CD14-positive monocyte (primary cell): Measurements from ENCODE around the gene WDR18. TPM values are rescaled to one million over a fixed set of nuclear protein-coding genes. Genes with fewer than 3 reads are reported as not detected.
A peak's percentile ranks its signal among the peaks of the same experiment; 100 is the strongest.

Source experiments
- DNase-seq, 3 donors: peaks; one replicate each; pipeline ENCODE4 v3.0.0-alpha.2; 2011 to 2022
- H2AFZ ChIP-seq: 2 replicates; pipeline ENCODE4 v1.6.0; 2012; ENCODE audit warnings: mild to moderate bottlenecking, low read depth, low read length, inconsistent platforms; ENCODE audit not compliant: insufficient read depth, poor library complexity, severe bottlenecking
- H3K27ac ChIP-seq, 2 donors: 1 replicate in 1 of 2; 2 replicates in 1 of 2; pipeline ENCODE4 v1.5.1; 2012 to 2013; ENCODE audit warnings: low read length in 2 of 2, control low read depth in 1 of 2, inconsistent platforms in 1 of 2, low read depth in 1 of 2, mild to moderate bottlenecking in 1 of 2
- H3K27me3 ChIP-seq, 2 donors: one replicate each; pipeline versions ENCODE4 v1.6.0 to v1.6.1; 2011 to 2013; ENCODE audit warnings: low read length in 2 of 2; ENCODE audit not compliant: control insufficient read depth in 2 of 2, insufficient read depth in 2 of 2
- H3K36me3 ChIP-seq, 2 donors: replicated peaks in 1 of 2; 1 replicate in 1 of 2; 2 replicates in 1 of 2; pipeline versions ENCODE4 v1.5.1 to v1.6.1; 2012 to 2013; ENCODE audit warnings: low read length in 2 of 2, control low read depth in 1 of 2, inconsistent platforms in 1 of 2, mild to moderate bottlenecking in 1 of 2; ENCODE audit not compliant: insufficient read depth in 2 of 2, control insufficient read depth in 1 of 2
- H3K4me1 ChIP-seq, 2 donors: 1 replicate in 1 of 2; 2 replicates in 1 of 2; pipeline versions ENCODE4 v1.5.1 to v1.6.1; 2012 to 2013; ENCODE audit warnings: low read length in 2 of 2, control low read depth in 1 of 2, inconsistent platforms in 1 of 2, mild to moderate bottlenecking in 1 of 2, moderate library complexity in 1 of 2; ENCODE audit not compliant: insufficient read depth in 2 of 2, control insufficient read depth in 1 of 2
- H3K4me2 ChIP-seq: replicated peaks from 2 replicates; pipeline ENCODE3; 2012; ENCODE audit warnings: low read length, moderate library complexity, mild to moderate bottlenecking; ENCODE audit not compliant: poor library complexity, severe bottlenecking; ENCODE audit errors: extremely low read depth
- H3K4me3 ChIP-seq, 3 experiments: fragments of 200-600 bp in 1 of 3; sonication (generic) in 1 of 3; replicated peaks in 1 of 3; 1 replicate in 2 of 3; 2 replicates in 1 of 3; pipeline ENCODE4 v1.5.1; 2011 to 2013; ENCODE audit warnings: low read length in 3 of 3, mild to moderate bottlenecking in 3 of 3, control low read depth in 2 of 3, low read depth in 2 of 3, inconsistent platforms in 1 of 3, moderate library complexity in 1 of 3
- H3K79me2 ChIP-seq: 2 replicates; pipeline ENCODE4 v1.6.0; 2012; ENCODE audit warnings: mild to moderate bottlenecking, control low read depth, inconsistent platforms, low read length, moderate library complexity; ENCODE audit not compliant: insufficient read depth
- H3K9ac ChIP-seq: 2 replicates; pipeline ENCODE4 v1.6.0; 2017; ENCODE audit warnings: low read length, mild to moderate bottlenecking; ENCODE audit not compliant: insufficient read depth, poor library complexity, severe bottlenecking
- H3K9me3 ChIP-seq, 2 donors: replicated peaks in 1 of 2; 1 replicate in 1 of 2; 2 replicates in 1 of 2; pipeline versions ENCODE4 v1.5.1 to v1.6.1; 2012 to 2013; ENCODE audit warnings: low read length in 2 of 2, control low read depth in 1 of 2; ENCODE audit not compliant: control insufficient read depth in 1 of 2, insufficient read depth in 1 of 2
- H4K20me1 ChIP-seq: 2 replicates; pipeline ENCODE4 v1.6.0; 2012; ENCODE audit warnings: mild to moderate bottlenecking, low read length, control low read depth, moderate library complexity; ENCODE audit not compliant: insufficient read depth
- H3K27ac Mint-ChIP-seq, 7 donors: one replicate each; pipeline ENCODE4 v1.8.0; 2020; ENCODE audit warnings: mild to moderate bottlenecking in 7 of 7, mixed read lengths in 7 of 7, moderate library complexity in 6 of 7, inconsistent platforms in 2 of 7
- H3K27me3 Mint-ChIP-seq, 3 donors: one replicate each; pipeline ENCODE4 v1.8.0; 2021 to 2022; ENCODE audit warnings: low read depth in 3 of 3, mild to moderate bottlenecking in 3 of 3, mixed read lengths in 3 of 3, moderate library complexity in 3 of 3, inconsistent platforms in 1 of 3
- H3K36me3 Mint-ChIP-seq, 2 donors: one replicate each; pipeline ENCODE4 v1.8.0; 2020; ENCODE audit warnings: mixed read lengths in 2 of 2, inconsistent platforms in 1 of 2, mild to moderate bottlenecking in 1 of 2
- H3K4me1 Mint-ChIP-seq: one replicate; pipeline ENCODE4 v1.8.0; 2020; ENCODE audit warnings: mild to moderate bottlenecking, mixed read lengths
- H3K4me3 Mint-ChIP-seq, 2 donors: one replicate each; pipeline ENCODE4 v1.8.0; 2020; ENCODE audit warnings: mild to moderate bottlenecking in 2 of 2, mixed read lengths in 2 of 2, moderate library complexity in 1 of 2
- H3K9me3 Mint-ChIP-seq, 7 donors: one replicate each; pipeline ENCODE4 v1.8.0; 2020 to 2022; ENCODE audit warnings: mixed read lengths in 7 of 7, mild to moderate bottlenecking in 6 of 7, moderate library complexity in 6 of 7, inconsistent platforms in 2 of 7
- WGBS: methylation state at CpG from one replicate; pipeline ENCODE4 v1.1.5; 2013; ENCODE audit warnings: missing lambda C conversion rate; ENCODE audit not compliant: insufficient coverage; 5-methylcytosine and 5-hydroxymethylcytosine counted together
- intact Hi-C, 2 donors: fragments of 100-400 bp; cut with micrococcal nuclease; formaldehyde crosslinking; loops; one replicate each; pipeline versions ENCODE4 v1.15.0 to v1.15.1; 2023
- polyA plus RNA-seq, 3 donors: library from polyadenylated mRNA; depleted of rRNA in 1 of 3; unstranded in 2 of 3; stranded (reverse) in 1 of 3; fragments of 300-500 nt in 2 of 3; fragments of >200 nt in 1 of 3; fragmentation: Illumina TruSeq in 2 of 3; gene quantifications; 1 replicate in 2 of 3; 2 replicates in 1 of 3; pipeline ENCODE4 v1.2.3, GENCODE V29; 2012 to 2021
- TF ChIP-seq, protein P1 (sequence below): fragments of 200-600 bp; IDR thresholded peaks from one replicate; pipeline ENCODE4 v1.8.0; 2022; ENCODE audit warnings: antibody characterized with exemption, mild to moderate bottlenecking

The WDR18 gene
- polyA plus RNA-seq, 3 donors, result 21.3 to 52.7 (median 49.9) TPM

- H3K4me1 Mint-ChIP-seq, result peaks cover 44% of the 10 kb centered on the region
- H3K4me3 Mint-ChIP-seq, result no peak overlapping the region
- no peaks in the 10 kb centered on the region for H3K9me3 Mint-ChIP-seq
- no peak overlapping the region for H3K4me2 ChIP-seq
- H3K27ac Mint-ChIP-seq, result peak overlapping the region in 6 of 7 donors; percentile 21 to 81 (median 80)
- peaks cover 28 to 33% of the 10 kb centered on the region in 2 donors for H3K36me3 ChIP-seq
- peak overlapping the region; percentile 18 for H3K9ac ChIP-seq
- peaks cover 0 to 1% (median 0%) of the 10 kb centered on the region in 3 donors for H3K27me3 Mint-ChIP-seq
- H2AFZ ChIP-seq, result no peak overlapping the region
- no peak overlapping the region for H3K4me3 ChIP-seq
- H4K20me1 ChIP-seq, result peaks cover 84% of the 10 kb centered on the region
- no peaks in the 10 kb centered on the region for H3K9me3 ChIP-seq
- no peaks in the 10 kb centered on the region for H3K27me3 ChIP-seq
- intact Hi-C loops, result no loop called here
- peaks cover 49 to 53% of the 10 kb centered on the region in 2 donors for H3K4me1 ChIP-seq
- TF ChIP-seq, protein P1, sequence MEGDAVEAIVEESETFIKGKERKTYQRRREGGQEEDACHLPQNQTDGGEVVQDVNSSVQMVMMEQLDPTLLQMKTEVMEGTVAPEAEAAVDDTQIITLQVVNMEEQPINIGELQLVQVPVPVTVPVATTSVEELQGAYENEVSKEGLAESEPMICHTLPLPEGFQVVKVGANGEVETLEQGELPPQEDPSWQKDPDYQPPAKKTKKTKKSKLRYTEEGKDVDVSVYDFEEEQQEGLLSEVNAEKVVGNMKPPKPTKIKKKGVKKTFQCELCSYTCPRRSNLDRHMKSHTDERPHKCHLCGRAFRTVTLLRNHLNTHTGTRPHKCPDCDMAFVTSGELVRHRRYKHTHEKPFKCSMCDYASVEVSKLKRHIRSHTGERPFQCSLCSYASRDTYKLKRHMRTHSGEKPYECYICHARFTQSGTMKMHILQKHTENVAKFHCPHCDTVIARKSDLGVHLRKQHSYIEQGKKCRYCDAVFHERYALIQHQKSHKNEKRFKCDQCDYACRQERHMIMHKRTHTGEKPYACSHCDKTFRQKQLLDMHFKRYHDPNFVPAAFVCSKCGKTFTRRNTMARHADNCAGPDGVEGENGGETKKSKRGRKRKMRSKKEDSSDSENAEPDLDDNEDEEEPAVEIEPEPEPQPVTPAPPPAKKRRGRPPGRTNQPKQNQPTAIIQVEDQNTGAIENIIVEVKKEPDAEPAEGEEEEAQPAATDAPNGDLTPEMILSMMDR, result no peak
- peaks cover 78% of the 10 kb centered on the region for H3K79me2 ChIP-seq
- WGBS, result 84% methylated on average over 21 of the region's 24 CpGs
- H3K36me3 Mint-ChIP-seq, result peaks cover 11 to 36% of the 10 kb centered on the region in 2 donors
- peak overlapping the region; percentile 20 to 60 for H3K27ac ChIP-seq
- DNase-seq, result no peak
Measured at GRCh38 chr19:1017115-1017905, 33.2 kb downstream of the WDR18 start.

GRCh38 chr19:1017906-1018305 is 33.8 kb downstream of the WDR18 start:
- H3K36me3 Mint-ChIP-seq, result peaks cover 11 to 34% of the 10 kb centered on the region in 2 donors

More at GRCh38 chr19:1017906-1018305, 33.8 kb downstream of the WDR18 start:
- H3K4me1 Mint-ChIP-seq, result peaks cover 44% of the 10 kb centered on the region
- no peak overlapping the region for H3K4me3 Mint-ChIP-seq
- Histone ChIP-seq H3K27me3 (no peaks in the 10 kb centered on the region), H3K36me3 (peaks cover 22 to 27% of the 10 kb centered on the region in 2 donors), H4K20me1 (peaks cover 78% of the 10 kb centered on the region), H3K9me3 (no peaks in the 10 kb centered on the region), H3K79me2 (peaks cover 78% of the 10 kb centered on the region), H2AFZ (no peak overlapping the region), H3K4me2 (no peak overlapping the region), H3K9ac (peak overlapping the region; percentile 18), H3K27ac (peak overlapping the region in 1 of 2 donors; percentile 60), H3K4me3 (no peak overlapping the region), H3K4me1 (peaks cover 49 to 53% of the 10 kb centered on the region in 2 donors)
- WGBS, result 100% methylated on average over 9 of the region's 9 CpGs
- intact Hi-C loops, result no loop called here
- DNase-seq, result no peak
- no peaks in the 10 kb centered on the region for H3K9me3 Mint-ChIP-seq
- TF ChIP-seq, protein P1, result no peak
- peak overlapping the region in 2 of 7 donors; percentile 54 to 81 for H3K27ac Mint-ChIP-seq
- peaks cover 0 to 1% (median 0%) of the 10 kb centered on the region in 3 donors for H3K27me3 Mint-ChIP-seq
